ENCODE measurements around the gene VPS33A. TPM values are rescaled to one million over a fixed set of nuclear protein-coding genes. Genes with fewer than 3 reads are reported as not detected.
A peak's percentile ranks its signal among the peaks of the same experiment; 100 is the strongest.
"Not testable (repeated sequence)": the region's sequence is repeated elsewhere in the genome, so short reads cannot be mapped to it uniquely, and the experiment has no call there.

VPS33A gene
- total RNA-seq, 1 donor from 2014 or later = 22.1 TPM

DNA sequence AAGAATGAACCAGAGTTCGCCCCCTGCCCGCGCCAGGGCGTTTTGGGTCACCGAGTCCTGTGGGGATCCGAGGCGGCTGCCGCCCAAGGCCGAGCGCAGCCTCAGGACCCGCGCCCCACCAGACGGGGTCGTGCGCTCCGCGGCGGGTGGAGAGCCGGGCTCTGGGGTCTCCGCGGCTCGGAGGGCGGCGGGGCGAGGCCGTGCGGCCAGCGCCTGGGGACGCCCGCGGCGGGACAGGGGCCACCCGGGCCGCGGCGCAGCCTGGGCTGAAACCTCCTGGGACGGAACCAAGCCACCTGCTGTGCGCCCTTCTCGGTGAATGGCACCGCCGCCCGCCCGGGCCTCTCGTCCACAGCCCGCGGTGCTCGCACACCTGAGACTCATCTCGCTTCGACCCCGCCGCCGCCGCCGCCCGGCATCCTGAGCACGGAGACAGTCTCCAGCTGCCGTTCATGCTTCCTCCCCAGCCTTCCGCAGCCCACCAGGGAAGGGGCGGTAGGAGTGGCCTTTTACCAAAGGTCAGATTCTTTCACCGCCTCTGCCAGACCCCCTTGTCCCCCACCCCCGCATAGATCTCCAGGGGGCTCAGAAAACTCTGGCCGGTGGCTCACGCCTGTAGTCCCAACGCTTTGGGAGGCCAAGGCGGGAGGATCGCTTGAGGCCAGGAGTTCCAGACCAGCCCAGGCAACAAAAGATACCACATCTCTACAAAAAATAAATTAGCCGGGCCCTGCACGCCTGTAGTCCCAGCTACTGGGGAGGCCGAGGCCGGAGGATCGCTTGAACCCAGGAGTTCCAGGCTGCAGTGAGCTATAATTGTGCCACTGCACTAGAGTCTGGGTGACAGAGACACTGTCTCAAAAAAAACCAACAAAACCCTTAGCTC, 61.9 kb downstream of the VPS33A start:
- no peak for DNase-seq

DNA sequence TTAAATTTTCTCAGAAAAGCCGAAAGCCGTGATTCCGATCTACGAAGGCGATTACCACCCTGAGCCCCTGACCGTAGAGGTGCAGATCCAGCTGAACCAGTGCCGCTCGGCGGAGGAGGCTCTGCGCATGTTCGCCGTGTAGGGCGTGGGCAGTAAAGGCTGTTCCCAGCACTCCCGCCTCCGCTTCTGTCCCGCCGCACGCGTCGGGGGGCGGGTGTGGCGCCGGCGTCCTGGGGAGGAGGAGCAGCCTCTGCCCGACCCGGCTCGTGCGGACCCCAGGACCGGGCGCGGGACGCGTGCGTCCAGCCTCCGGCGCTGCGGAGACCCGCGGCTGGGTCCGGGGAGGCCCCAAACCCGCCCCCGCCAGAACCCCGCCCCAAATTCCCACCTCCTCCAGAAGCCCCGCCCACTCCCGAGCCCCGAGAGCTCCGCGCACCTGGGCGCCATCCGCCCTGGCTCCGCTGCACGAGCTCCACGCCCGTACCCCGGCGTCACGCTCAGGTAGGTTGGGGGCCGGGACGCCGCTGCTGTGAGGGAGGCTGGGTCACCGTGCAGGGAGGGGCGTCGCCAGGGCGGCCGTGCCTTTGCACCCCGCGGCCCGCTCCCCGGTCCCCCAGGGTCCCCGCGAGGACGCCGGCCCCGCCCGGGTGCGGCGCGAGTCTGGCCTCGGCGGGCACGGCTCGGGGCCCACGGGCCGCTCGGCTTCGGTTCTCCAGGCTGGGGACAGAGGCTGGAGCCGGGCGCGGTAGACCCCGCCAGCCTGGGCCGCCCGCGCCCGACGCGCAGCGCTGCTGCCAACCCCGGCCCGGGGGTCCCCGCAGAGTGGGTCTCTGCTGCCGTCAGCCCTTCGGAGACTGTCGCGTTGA, 62.8 kb downstream of the VPS33A start, which contains the start of gene B3GNT4:
Gene B3GNT4, plus strand, starts transcription at position 409 of the 866 bp plus-strand sequence. CDS start 910 bp downstream, outside the sequence.
- DNase-seq = peak; percentile 48

DNA sequence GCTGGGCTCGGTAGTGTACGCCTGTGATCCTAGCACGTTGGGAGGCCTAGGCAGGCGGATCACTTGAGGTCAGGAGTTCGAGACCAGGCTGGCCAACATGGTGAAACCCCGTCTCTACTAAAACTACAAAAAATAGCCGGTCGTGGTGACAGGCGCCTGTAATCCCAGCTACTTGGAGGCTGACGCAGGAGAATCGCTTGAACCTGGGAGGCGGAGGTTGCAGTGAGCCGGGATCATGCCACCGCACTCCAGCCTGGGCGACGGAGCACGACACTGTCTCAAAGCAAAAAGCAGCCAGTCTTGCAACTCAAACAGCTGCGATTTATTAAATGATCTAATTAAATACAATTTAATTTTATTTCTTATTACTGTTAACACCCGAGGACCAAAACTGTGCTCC, 63.5 kb downstream of the VPS33A start:
- DNase-seq = not testable (repeated sequence)

DNA sequence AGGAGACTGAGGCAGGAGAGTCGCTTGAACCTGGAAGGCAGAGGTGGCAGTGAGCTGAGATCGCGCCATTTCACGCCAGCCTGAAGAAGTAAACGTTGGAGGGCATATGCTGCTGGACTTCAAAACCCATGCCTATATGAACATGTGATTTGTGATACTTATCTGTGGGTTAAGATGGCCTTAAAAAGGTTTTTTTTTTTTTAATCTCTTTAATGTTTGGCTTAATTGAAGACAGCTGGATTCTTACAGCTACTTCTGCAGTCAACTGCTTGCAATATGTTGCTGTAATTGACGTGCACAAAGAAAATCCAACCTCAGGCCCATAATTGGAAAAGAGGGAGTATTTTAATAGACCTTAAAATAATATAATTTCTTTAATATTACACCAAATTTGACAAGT, 64.3 kb downstream of the VPS33A start:
- no peak for DNase-seq

DNA sequence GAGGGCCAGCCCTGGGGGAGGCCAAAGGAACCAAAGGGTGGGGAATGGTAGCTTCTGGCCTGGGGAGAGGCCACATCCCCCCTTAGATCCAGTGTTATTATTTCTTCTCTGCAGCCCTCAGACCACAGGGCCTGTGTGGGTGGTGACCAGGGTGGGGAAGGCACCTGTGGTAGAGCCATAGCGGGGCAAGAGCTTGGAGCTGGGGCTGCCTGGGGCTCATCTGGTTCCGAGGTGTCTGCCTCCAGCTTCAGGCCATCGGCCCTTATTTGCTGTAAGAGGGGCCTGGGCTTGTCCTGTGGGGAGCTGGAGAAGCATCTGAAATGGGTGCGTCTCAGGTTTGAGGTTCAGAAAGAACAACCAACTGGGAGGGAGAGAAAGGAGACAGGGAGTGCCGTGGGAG, 64.9 kb downstream of the VPS33A start:
- DNase-seq = no peak

DNA sequence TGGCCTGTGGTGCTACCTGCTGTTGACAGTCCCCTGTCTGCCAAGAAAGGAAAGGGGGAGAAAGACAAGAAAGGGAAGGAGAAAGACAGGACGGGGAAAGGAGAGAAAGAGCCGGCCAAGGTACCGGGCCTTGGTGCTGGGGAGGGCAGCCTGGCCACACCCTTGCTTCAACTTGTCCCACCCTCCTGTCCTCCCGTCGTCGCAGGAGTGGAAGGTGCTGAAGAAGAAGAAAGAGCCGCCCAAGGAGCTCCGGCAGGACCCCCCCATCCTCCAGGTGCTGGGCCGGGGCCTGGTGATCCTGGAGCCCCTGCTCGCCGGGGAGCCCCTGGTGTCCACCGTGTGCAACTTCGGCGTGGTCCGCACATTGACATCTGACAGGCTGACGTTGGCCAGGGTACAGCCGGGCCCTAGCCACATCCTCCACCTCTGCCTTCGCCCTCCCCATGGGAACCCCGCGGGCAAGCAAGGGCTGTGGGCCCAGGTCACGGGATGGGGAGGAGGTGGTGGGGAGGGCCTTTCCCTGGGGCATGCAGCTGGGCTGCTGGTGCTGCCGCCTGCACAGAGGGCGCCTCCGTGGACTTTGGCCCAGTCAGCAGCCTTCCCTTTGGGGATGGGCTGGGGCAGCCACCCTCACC, 65.6 kb downstream of the VPS33A start:
- no peak for DNase-seq

DNA sequence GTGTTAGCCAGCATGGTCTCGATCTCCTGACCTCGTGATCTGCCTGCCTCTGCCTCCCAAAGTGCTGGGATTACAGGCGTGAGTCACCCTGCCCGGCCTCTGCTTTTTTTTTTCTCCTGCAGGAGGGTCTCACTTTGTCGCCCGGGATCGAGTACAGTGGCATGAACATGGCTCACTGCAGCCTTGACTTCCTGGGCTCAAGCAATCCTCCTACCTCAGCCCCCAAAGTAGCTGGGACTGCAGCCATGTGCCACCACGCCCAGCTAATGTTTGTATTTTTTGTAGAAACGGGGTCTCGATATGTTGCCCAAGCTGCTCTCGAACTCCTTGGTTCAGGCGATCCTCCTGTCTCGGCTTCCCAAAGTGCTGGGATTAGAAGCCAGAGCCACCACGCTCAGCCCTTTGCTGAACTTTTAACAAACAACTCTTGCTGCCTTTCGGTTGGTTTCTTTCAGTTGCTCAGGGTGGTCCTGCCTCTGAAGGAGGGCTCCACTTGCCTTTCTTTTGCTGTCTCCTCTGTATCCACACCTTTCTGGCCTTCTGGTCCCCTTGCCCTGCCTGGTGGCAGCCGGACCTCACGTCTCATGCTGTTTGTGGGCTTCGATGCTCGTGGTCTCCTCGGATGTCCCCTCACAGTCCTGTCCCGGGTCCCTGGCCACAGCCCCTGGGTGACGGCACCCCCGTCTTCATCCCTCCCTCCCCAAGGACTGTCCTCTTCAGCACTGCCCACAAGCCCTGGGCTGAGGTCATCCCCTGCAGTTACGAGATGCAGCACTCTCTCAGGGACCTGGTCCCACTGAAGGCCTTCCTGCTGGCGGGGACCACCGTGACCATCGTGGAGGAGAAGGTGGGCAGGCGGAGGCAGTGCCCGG, 66.6 kb downstream of the VPS33A start:
- DNase-seq = no peak

DNA sequence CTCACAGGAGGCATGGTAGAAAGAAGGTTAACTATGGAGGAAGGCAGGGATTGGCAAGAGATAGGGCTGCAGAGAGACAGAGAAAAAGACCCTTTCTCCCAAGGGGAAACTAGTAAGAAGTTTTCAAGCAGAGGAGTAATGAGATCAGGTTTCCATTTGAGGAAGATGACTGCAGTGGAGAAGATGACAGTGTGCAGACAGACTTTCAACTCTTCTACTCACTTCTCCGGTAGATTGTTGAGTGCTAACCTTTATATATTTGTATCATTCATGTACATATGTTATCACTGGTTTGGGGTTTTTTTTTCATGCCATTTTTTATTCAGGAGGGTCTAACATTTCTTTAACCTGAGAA, 68.7 kb downstream of the VPS33A start:
- no peak for DNase-seq

DNA sequence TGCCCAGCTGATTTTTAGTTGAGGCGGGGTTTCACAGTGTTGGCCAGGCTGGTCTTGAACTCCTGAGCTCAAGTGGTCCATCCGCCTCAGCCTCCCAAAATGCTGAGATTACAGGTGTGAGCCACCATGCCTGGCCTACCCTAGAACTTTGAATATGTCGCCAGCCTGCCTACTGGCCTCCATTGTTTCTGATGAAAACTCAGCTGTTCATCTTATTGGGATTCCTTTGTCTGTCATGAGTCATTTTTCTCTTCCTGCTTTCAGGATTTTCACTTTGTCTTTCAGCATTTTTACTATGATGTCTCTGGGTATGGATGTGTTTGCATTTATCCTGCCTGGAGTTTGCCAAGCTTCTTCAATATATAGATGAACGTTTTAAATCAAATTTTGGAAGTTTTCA, 70.9 kb downstream of the VPS33A start:
- DNase-seq = no peak

DNA sequence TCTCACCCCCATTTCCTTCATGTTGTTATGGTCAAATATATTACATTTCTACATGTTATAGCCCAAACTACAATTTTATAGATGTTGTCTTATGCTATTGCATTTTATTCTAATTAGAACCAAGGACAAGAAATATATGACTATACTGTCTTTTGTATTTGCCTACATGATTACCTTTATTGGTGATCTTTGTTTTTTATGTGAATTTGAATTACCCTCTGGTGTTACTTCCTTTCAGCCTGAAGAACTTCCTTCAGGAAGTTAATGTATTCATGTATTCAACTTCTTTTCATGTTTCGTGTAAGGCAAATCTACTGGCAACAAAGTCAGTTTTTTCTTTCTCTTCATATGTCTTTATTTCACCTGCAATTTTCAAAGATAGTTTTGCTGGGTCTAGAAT, 71.5 kb downstream of the VPS33A start:
- no peak for DNase-seq

DNA sequence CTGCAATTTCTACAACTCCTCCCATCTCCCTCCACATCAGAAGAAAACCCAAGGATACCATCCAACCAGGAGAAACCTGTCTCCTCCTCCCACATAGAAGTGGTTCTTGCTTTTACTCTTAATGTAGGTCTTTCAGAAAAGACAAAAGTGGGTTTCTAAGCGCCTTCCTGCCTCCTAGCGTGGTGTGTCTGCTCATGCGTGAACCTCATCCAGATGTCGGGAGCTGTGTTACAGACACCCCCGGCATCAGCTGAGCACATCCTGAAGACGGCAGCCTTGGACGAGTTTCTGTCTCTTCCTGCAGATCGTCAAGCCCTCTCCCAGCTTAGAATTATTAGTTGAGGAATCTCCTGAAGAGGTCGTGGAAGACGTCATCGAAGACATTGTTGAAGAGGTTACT, 73.9 kb downstream of the VPS33A start:
- DNase-seq = no peak

DNA sequence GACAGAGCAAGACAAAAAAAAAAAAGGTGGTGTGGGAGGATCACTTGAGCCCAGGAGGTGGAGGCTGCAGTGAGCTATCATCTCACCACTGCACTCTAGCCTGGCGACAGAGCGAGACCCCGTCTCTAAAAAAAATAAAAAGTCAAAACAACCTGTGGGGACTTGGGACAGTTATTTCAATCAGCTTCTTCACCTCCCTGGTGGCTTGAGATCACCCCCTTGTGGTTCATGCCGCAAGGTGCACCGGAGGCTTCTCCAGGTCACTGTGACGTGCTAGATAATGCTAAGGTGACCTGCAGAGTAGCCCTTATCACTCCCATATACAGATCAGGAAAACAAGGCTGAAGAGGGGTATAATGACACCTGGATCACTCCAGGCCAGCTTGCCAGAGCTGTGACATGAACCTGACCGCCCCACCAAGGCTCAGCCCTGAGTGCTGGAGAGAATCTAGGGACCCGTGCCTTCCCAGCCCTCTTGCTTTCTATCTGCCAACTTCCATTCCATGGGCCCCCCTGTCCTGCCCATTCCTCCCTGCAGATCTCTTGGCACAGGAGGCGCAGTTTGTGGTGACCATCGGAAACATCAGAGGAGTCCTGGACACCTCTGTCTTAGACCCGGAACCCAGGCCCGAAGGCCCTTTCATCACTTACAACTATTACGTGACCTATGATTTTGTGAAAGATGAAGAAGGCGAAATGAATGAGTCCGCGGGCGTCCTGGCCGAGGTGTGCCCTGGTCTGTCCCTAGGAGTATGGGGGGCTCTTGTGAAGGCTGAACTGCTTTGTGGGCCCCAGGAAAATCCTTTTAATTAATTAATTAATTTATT, 75.2 kb downstream of the VPS33A start:
- DNase-seq = peak; percentile 88

DNA sequence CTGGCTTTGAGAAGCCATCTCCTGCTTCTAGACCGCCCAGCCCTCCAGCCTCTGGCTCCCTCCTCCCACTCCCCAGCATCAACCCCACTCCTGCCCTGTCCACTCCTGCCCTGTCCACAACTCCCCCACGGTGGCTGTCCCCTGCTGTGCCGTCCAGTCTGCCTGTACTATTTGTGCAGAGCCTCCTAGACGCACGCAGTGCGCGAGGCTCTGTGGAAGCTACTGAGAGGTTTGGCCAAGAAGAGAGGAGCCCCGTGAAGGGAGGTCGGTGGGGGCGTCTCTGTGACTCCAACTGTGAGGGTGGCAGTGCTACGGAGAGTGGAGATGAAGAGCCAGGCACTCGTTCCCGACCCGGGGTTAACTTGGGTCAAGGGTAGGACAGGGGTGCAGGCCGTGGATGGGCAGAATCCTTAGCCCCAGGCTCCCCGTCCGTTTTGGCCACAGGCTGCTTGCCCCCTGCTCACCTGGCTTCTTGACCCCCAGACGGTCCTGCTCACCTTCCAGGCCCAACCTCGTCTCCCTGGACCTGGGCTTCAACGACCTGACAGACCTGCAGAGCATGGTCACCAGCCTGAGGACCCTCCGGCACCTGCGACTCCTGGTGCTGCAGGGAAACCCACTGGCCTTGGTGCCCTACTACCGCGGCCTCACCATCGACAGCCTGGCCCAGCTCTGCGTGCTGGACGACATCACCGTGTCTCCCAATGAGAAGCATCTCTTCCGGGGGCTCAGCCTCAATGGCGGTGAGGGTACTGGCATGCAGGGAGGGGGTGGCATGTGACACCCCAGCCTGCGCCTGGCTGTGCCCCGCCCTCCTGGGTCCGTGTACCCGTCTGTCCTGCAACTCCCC, 76.4 kb downstream of the VPS33A start:
- no peak for DNase-seq

DNA sequence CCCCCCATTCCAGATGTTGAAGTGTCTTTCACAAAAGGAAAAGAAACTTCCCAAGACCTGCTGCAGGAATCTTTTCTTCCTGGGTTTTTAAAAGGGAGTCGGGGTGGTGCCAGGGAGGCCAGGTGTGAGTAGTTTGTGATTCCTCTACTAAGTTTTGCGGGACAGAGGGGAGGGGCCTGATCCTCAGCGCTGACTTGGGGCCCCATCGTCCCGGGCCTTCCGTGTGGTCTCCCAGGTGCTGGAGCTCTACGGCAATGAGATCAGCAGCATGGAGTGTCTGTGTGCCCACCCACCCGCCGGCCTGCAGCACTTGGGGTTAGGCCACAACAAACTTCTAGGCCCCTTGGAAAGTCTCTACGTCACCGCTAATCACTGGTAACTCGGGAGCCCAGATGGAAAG, 78.8 kb downstream of the VPS33A start:
- DNase-seq = no peak

DNA sequence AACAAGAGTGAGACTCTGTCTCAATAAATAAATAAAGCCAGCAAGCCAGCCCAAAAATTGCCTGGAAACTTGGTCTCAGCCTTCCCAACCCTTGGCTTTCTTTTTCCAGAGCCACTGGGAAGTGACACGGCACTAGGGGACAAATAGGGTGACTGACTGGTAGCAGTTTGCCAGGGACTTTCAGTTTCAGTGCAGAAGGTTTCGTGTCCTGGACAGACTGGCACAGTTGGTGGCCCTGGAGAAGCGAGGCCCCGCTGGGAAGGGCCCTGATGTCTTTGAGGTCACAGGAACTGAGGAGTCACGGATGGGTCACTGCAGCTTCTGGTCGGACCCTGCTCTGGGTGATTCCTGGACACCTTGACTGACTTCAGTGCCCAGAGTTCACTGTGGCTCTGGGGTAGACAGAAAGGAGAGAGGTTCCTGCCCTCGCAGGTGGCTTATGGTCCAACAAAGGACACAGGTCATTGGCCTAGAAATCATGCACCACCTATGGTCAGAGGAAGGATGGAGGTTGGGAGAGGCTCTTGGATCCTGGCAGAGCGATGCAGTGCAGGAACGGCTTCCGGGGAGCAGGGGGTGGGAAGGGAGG, 80.7 kb downstream of the VPS33A start:
- no peak for DNase-seq

DNA sequence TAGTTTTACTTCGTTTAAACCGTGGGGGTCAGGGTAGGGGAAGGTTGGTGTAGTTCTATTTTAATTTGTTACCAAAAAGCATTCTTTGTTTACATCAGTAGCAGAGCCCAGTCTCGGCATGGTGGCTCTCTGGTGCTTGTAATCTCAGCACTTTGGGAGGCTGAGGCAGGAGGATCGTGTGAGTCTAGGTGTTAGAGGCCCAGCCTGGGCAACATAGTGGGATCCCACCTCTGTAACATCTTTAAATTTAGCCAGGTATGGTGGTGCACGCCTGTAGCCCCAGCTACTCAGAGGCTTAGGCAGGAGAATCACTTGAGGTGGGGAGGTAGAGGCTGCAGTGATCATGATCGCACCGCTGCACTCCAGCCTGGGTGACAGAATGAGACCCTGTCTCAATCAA, 81.2 kb downstream of the VPS33A start:
- no peak for DNase-seq

DNA sequence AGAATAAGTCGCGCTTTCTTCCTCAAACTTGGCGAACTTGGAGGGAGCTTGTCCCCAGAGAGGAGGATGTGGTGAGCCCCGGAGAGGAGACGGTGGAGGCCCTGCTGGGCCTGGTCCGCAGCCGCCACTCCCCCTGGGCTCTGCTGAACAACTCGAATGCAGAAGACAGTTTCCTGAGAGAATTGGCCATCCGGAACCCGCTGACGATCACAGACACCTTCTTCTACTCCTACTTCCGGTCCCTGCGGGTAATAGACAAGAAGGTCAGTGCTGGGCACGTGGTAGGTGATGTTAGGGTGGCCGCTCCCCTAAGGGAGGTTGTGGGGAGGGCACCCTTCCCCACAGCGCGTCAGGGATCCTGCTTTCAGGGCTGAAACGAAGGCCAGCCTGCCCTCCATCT, 81.8 kb downstream of the VPS33A start:
- no peak for DNase-seq

DNA sequence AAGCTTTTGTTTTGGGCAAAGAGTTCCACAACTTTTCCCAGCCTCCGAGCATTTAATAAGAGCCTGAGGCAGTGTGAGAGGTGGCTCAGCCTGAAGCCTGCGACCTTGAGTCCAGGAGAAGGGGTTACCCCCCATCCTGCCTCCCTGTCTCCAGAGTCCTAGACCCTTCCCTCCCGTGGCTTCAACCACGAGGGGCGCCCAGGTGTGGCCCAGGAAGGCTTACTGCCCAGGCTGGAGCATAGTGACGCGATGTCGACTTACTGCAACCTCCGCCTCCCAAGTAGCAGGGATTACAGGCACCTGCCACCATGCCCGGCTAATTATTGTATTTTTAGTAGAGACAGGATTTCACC, 82.7 kb downstream of the VPS33A start:
- no peak for DNase-seq

DNA sequence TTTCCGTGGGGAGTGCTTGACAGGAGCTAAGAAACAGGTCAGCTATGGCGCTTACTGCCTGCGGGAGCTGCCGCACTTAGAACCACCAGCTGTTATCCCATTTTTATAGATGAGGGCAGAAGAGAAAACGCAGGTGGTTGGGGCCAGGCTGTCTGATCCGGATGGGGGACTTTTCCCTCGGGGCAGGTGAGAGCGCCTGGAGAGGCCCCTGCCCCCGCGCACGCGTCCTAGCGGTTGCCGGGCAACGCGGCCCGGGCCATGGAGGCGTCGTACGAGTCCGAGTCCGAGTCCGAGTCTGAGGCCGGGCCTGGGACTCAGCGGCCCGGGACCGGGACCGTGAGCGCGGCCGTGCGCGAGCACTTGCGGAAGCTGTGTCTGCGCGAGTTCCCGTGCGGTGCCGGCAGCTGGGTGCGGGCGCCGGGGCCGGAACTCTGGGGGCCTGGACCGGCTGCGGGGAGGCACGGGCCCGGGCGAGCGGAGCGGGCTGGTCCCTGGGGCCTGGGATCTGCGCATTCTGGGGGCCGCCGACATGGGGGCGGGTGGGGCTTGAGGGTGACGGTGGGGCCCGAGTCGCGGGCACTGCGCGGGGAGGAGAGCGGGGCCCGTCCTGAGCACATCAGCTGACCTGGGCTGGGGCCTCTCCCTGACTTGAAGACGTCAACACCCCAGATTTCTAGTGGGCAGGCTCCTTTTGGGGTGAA, 83.3 kb downstream of the VPS33A start, which contains the start of gene LRRC43:
Gene LRRC43, plus strand, starts transcription at position 237 of the 701 bp plus-strand sequence. Its CDS starts 22 bp downstream, at position 259.
- DNase-seq = peak; percentile 56
